MV-4-11 (cell line): Measurements from ENCODE around the gene AKR1B15.
A peak's percentile ranks its signal among the peaks of the same experiment; 100 is the strongest.
"Not testable (repeated sequence)": the region's sequence is repeated elsewhere in the genome, so short reads cannot be mapped to it uniquely, and the experiment has no call there.

Experiments used
- DNase-seq: peaks from one replicate; lab custom pipeline; 2025; lab: John Stamatoyannopoulos, UW

AKR1B15 gene

DNA sequence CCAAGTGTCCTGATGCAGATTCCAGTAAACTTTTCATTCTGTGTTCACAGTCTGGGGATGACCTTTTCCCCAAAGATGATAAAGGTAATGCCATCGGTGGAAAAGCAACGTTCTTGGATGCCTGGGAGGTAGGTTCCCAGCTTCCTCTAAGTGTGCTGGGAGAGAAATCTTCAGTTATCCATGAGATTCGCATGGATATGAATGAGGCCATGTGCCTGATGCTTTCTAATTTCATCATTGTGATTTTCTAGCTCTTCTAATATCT, 16.0 kb upstream of the AKR1B15 start:
- DNase-seq: no peak

DNA sequence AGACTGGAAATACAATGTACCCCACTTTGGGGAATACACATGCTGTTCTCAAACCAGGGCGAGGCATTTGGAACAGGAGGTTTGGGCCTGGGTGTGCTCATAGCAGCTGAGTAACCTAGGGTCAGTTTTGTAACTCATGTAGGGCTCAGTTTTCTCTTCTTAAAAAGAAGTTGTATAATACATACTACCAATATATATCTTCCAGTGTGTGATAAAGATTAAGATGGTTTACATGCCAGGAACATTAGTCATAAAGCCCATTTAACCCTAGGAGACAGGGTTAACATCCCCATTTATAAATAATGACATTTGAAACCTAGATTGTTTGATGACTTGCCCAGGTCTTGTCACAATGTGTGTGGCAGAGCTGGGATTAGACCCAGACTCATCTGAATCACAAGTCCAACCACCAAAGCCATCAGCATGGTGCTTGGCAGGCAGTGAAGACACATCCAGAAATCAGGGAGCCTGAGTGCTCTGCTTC, 15.6 kb upstream of the AKR1B15 start:
- DNase-seq: no peak

DNA sequence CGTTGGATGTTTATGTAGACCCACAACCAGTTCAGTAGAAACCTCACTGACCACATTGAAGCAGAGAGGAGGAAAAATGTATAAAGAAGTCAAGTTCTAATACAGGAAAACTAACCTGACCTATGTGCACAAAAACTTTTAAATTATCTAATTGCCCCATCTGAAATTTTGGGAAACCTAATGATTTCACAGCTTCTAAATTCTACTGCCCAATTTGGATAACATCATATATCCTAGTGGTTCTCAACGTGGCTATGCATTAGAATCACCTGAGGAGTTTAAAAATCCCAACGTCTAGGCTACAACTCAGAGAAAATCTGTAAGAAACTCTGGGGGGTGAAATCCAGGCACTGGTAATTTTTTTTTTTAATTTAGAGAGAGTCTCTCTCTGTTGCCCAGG, 14.3 kb upstream of the AKR1B15 start:
- DNase-seq: no peak

DNA sequence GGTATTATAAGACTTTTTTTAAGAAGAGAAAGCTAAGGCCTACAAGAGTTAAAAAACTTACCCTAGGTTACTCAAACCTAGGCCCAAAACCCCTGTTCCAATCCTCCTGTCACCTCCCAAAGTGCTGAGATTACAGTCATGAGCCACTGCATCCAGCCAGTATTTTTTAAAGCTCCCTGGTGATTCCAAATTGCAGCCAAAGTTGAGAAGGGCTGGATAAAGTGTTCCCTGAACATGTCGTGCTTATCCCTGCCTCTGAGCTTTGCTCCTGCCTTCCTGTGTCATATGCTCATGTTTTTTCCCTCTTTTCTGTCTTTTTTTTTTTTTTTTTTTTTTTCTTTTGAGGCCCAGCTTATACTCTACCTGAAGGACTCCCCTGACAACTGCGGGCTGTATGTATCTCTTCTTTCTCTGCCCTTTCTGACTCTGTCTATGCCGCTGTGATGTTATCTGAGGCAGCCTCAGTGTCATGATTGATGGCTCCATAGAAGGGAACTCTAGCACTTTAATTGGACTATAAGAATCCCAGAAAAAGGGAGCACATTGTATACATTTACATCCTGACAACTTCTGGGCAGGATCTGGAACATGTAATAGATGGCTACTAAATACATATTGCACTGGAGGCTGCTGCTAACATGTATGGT, 13.5 kb upstream of the AKR1B15 start:
- no peak for DNase-seq

DNA sequence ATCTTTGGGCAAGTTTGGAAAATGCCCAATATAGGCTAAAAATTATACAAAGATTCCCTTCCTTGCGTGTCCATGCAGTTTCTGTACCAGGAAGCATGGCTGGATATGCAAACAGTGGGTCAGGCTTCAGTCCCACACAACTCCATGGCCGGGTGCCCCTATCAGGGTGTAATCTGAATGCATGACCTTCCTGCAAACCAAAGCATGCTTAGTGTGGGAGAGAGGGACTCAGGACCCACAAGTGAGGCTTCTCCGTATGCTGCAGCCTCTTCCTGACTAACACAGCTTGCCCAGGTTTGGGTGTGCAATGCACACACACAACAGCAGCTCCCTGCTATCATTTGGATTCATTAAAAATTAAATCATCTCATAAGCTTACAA, 13.0 kb upstream of the AKR1B15 start:
- no peak for DNase-seq

GRCh38 chr7:134536558-134536957, 12.4 kb upstream of the AKR1B15 start:
- DNase-seq: not testable (repeated sequence)

DNA sequence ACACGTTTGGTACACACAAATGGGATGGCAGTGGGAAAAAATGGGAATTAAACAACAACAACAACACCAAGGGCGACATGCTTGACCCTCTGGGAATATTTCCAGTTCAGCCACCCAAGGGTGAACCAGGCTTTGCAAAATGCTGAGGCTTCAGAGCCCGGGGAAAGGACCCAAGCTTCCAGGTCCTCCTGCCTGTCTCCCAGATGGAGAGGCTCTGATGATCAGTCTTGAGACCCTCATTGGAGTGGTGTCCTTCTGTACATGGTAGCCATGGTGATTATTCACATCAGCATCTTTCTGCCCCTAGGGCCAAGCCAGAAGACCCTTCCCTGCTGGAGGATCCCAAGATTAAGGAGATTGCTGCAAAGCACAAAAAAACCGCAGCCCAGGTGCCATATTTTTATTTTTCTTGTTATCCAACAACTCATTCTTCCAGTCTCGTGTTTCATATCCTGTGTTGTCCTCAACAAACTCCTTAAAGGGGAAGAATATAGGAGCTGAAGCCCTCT, 11.6 kb upstream of the AKR1B15 start:
- not testable (repeated sequence) for DNase-seq

GRCh38 chr7:134539380-134540004, 9.4 kb upstream of the AKR1B15 start:
- no peak for DNase-seq

GRCh38 chr7:134541501-134542194, 7.3 kb upstream of the AKR1B15 start:
- DNase-seq: not testable (repeated sequence)

DNA sequence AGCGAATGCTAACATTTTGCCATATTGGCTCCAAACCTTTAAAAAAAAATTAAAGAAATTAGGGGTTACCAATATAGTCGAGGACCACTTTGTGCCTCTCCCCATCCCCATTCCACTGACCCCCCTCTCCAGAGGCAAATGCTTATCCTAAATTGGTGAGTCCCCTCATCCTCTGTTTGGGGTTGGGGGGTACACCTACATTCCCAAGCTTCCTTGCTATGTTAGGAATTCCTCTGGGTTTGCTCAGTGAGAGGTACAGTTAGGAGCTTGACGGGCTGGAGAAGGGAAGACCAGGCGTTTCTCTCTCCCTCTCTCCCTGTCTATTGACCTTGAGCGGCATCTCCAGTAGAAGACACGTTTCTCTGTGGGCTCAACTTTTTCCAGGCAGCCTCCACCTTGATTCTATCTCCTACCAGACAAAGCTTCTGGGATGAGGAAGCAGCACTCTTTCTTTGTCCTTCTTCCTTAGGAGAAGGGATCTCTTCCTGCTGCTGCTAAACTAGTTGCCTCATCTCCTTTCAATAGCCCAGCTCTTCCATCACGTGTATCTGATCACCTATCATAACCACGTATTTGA, 6.6 kb upstream of the AKR1B15 start:
- DNase-seq: no peak

DNA sequence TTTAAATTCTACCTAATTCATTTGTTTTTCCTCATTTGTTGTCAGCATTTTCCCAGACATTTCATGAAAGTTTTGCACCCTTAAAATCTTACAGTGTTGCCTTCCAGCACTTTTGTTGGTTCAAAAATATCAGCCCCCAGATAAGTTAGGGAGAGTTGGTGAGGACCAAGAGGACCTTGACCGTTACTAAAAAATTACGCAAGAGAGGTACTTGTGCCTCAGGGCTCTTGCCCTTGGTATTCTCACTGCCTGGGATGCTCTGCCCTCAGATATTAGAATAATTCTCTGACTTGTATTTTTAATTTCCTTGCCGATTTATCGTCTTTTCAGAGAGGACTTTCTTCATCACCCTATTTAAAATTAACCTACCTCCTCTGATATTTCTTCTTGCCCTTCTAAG, 3.5 kb upstream of the AKR1B15 start:
- DNase-seq: no peak

- no peak for DNase-seq
These were observed 3.0 kb upstream of the AKR1B15 start for GRCh38 chr7:134545918-134546317.

- no peak for DNase-seq
These were observed 2.0 kb upstream of the AKR1B15 start for GRCh38 chr7:134546955-134547354.

DNA sequence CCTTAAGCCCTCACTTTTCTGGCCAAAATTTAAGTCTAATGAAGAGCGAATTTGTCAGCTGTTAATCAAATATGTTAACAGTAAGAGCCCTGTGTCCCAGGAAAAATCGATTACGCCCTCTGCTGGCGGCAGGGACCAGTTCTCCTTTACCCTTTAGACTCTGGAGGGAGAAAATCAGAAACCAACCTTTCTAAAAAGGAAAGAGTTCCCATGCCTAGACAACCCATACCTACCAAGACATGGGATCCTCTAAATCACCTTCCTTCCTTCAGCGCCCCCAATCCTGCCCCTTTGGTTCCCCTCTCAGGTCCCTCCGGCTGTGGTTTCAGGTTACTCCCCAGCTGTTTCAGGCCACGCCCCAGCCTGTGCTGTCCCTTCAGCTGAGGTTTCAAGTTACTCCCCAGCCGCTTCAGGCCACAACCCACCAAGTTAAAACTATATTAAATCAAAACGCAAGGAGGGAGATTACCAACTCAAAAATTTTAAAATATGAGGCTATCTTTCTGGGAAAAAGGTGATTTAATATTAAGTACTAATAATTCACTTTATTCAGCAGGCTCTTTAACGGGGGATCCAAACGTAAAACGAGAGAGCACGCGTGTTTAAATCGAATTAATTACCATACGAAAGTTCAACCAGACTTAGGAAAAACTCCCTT, 1.4 kb upstream of the AKR1B15 start:
- peak; percentile 46 for DNase-seq

- DNase-seq: no peak
These were observed 456 bp downstream of the AKR1B15 start for GRCh38 chr7:134549366-134549765.

- no peak for DNase-seq
These were observed 3.2 kb downstream of the AKR1B15 start for GRCh38 chr7:134552105-134552504.

GRCh38 chr7:134553976-134554375, 5.1 kb downstream of the AKR1B15 start:
- no peak for DNase-seq

DNA sequence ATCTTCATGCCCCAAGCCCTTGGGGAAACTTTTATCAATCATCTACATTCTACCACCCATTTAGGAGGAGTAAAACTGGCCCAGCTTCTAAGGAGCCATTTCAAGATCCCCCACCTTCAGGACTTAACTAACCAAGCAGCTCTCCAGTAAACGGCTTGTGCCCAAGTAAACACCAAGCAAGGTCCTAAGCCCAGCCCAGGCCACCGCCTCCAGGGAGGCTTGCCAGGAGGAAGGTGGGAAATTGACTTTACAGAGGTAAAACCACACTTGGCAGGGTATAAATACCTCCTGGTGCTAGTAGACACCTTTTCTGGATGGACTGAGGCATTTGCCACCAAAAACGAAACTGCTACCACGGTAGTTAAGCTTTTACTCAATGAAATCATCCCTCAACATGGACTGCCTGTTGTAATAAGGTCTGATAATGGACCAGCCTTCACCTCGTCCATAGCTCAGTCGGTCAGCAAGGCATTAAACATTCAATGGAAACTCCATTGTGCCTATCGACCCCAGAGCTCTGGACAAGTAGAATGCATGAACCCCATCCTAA, 5.6 kb downstream of the AKR1B15 start:
- DNase-seq: no peak

GRCh38 chr7:134557391-134557790, 8.5 kb downstream of the AKR1B15 start:
- DNase-seq: no peak

GRCh38 chr7:134558370-134558769, 9.5 kb downstream of the AKR1B15 start:
- DNase-seq: no peak

DNA sequence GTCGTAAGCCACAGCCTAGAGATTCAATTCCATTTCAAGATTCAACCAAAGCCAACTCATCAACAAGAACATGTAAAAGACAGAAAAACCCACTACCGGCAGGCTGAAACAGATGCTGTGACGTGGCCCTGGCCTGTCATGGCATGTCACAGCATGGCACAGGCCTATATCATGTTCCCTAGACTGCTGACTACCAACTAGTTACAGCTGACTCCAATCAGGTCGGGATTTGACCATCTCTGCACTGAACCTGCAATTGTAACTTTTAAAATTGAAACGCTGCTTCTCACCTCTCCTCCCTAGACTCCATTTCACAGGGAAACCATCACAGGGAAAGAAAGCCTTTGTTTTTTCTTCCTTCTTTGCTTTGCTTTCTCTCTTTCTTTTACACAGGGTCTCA, 12.7 kb downstream of the AKR1B15 start:
- not testable (repeated sequence) for DNase-seq

DNA sequence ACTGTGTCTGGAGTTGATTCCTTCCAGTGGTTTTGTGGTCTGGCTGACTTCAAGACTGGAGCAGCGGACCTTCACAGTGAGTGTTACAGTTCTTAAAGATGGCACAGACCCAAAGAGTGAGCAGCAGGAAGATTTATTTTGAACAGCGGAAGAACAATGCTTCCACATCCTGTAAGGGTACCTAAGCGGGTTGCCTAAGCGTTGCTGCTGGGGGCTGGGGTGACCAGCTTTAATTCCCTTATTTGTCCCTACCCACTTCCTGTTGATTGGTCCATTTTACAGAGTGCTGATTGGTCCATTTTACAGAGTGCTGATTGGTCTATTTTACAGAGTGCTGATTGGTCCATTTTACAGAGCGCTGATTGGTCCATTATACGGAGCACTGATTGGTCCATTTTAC, 13.2 kb downstream of the AKR1B15 start:
- DNase-seq: peak; percentile 22
